GM12874 (cell line): ENCODE measurements around the gene GPR137.

Source experiments
- CTCF ChIP-seq: IDR thresholded peaks from 2 replicates; pipeline ENCODE4 v1.5.1; 2011; ENCODE audit warnings: low read depth, mild to moderate bottlenecking, control low read depth, low read length, moderate library complexity; ENCODE audit not compliant: insufficient read depth

GPR137 gene

GRCh38 chr11:64262271-64263002 is 23.2 kb upstream of the GPR137 start:
- TF ChIP-seq CTCF = no peak

- TF ChIP-seq CTCF = no peak
Measured at GRCh38 chr11:64263021-64263946, 22.4 kb upstream of the GPR137 start.

GRCh38 chr11:64263947-64264317 is 21.7 kb upstream of the GPR137 start:
- no peak for TF ChIP-seq CTCF

GRCh38 chr11:64264371-64264852 is 21.2 kb upstream of the GPR137 start:
- TF ChIP-seq CTCF = no peak

- TF ChIP-seq CTCF = no peak
Measured at GRCh38 chr11:64265176-64266160, 20.2 kb upstream of the GPR137 start.

- TF ChIP-seq CTCF = no peak
Measured at GRCh38 chr11:64266339-64266738, 19.3 kb upstream of the GPR137 start.
